GM23338 (cell line): Measurements from ENCODE around the gene ANXA3. TPM values are rescaled to one million over a fixed set of nuclear protein-coding genes. Genes with fewer than 3 reads are reported as not detected.
A peak's percentile ranks its signal among the peaks of the same experiment; 100 is the strongest.

Experiments used
- ATAC-seq: fragments of 200-7000 bp; cut with Tn5 transposase; 3 replicates; pipeline ENCODE4 v1.9.1; 2020
- DNase-seq: peaks from one replicate; pipeline ENCODE4 v3.0.0-alpha.2; 2015; ENCODE audit warnings: low spot score
- H2AFZ ChIP-seq: fragments of 200-600 bp; sonication (generic); 2 replicates; pipeline ENCODE4 v1.8.0; 2016; ENCODE audit warnings: antibody characterized with exemption, mild to moderate bottlenecking, moderate library complexity
- H3F3A ChIP-seq: fragments of 200-600 bp; sonication (generic); replicated peaks from 2 replicates; pipeline ENCODE4 v1.8.0; 2017; ENCODE audit warnings: antibody characterized with exemption, mixed run types, low read depth
- H3K27ac ChIP-seq: fragments of 200-600 bp; sonication (generic); 2 replicates; pipeline ENCODE4 v1.6.1; 2016; ENCODE audit warnings: low read depth
- H3K27me3 ChIP-seq: fragments of 200-600 bp; sonication (generic); 2 replicates; pipeline ENCODE4 v1.8.0; 2016; ENCODE audit warnings: mild to moderate bottlenecking, mixed run types, moderate library complexity; ENCODE audit not compliant: insufficient read depth
- H3K36me3 ChIP-seq: fragments of 200-600 bp; sonication (generic); 2 replicates; pipeline ENCODE4 v1.8.0; 2016; ENCODE audit warnings: mild to moderate bottlenecking; ENCODE audit not compliant: insufficient read depth
- H3K4me1 ChIP-seq: fragments of 200-600 bp; sonication (generic); 2 replicates; pipeline ENCODE4 v1.8.0; 2016; ENCODE audit warnings: mild to moderate bottlenecking, moderate library complexity; ENCODE audit not compliant: insufficient read depth
- H3K4me2 ChIP-seq: fragments of 200-600 bp; sonication (generic); 2 replicates; pipeline ENCODE4 v1.7.1; 2017; ENCODE audit warnings: mixed run types
- H3K4me3 ChIP-seq: fragments of 200-600 bp; sonication (generic); 2 replicates; pipeline ENCODE4 v1.6.1; 2016; ENCODE audit warnings: mixed run types
- H3K79me2 ChIP-seq: fragments of 200-600 bp; sonication (generic); replicated peaks from 2 replicates; pipeline ENCODE4 v1.8.0; 2017; ENCODE audit warnings: mild to moderate bottlenecking; ENCODE audit not compliant: insufficient read depth
- H3K9me2 ChIP-seq: fragments of 200-600 bp; sonication (generic); 2 replicates; pipeline ENCODE4 v1.8.0; 2017; ENCODE audit not compliant: insufficient read depth
- H4K20me1 ChIP-seq: fragments of 200-600 bp; sonication (generic); replicated peaks from 2 replicates; pipeline ENCODE4 v1.8.0; 2017; ENCODE audit warnings: mild to moderate bottlenecking; ENCODE audit not compliant: insufficient read depth
- H3K27ac Mint-ChIP-seq: 2 replicates; pipeline ENCODE4 v1.8.0; 2020; ENCODE audit warnings: inconsistent platforms, mild to moderate bottlenecking, moderate library complexity, mixed read lengths
- H3K27me3 Mint-ChIP-seq: 3 replicates; pipeline ENCODE4 v1.8.0; 2022; ENCODE audit warnings: low read depth, mild to moderate bottlenecking, moderate library complexity, mixed read lengths, inconsistent platforms; ENCODE audit not compliant: insufficient read depth, poor library complexity
- H3K36me3 Mint-ChIP-seq: 3 replicates; pipeline ENCODE4 v1.8.0; 2021; ENCODE audit warnings: low read depth, mild to moderate bottlenecking, inconsistent platforms, moderate library complexity, mixed read lengths
- H3K4me1 Mint-ChIP-seq: 3 replicates; pipeline ENCODE4 v1.8.0; 2020; ENCODE audit warnings: mild to moderate bottlenecking, inconsistent platforms, mixed read lengths
- H3K4me3 Mint-ChIP-seq: 3 replicates; pipeline ENCODE4 v1.8.0; 2021; ENCODE audit warnings: moderate library complexity, mild to moderate bottlenecking, inconsistent platforms, mixed read lengths
- H3K9me3 Mint-ChIP-seq: 3 replicates; pipeline ENCODE4 v1.8.0; 2020; ENCODE audit warnings: moderate library complexity, mild to moderate bottlenecking, inconsistent platforms, mixed read lengths
- CREB1 ChIP-seq: fragments of 250-450 bp; sonication (Bioruptor Pico); IDR thresholded peaks from 2 replicates; pipeline ENCODE4 v1.5.0; 2020; ENCODE audit warnings: low read depth, mild to moderate bottlenecking, moderate library complexity
- EZH2 ChIP-seq: fragments of 200-600 bp; sonication (generic); IDR thresholded peaks from one replicate; pipeline ENCODE4 v1.8.0; 2017; ENCODE audit warnings: antibody characterized with exemption, mild to moderate bottlenecking, low read depth; ENCODE audit not compliant: unreplicated experiment
- STAT1 ChIP-seq: IDR thresholded peaks from one replicate; pipeline ENCODE4 v1.6.1; 2016; ENCODE audit warnings: antibody characterized with exemption; ENCODE audit not compliant: unreplicated experiment
- polyA plus RNA-seq: library from polyadenylated mRNA; unstranded; fragments of >200 nt; fragmentation: Nextera tagmentation; extraction: Ambion mirVana; gene quantifications from 2 replicates; pipeline ENCODE4 v1.2.1, GENCODE V29; 2016
- total RNA-seq: library from RNA; depleted of rRNA; stranded (reverse); fragments of >200 nt; shearing (Covaris generic); gene quantifications from 2 replicates; pipeline ENCODE4 v1.2.3, GENCODE V29; 2014
- TF ChIP-seq, protein P1 (sequence below), 2 experiments: fragments of 200-600 bp in 1 of 2; sonication (generic) in 1 of 2; conservative IDR thresholded peaks; 2 replicates each; pipeline versions ENCODE4 v1.5.1 to v1.6.1; 2016 to 2017; ENCODE audit warnings: antibody characterized with exemption in 2 of 2, low read depth in 2 of 2, mild to moderate bottlenecking in 2 of 2, moderate library complexity in 1 of 2
- TF ChIP-seq, protein P2 (sequence below): fragments of 250-450 bp; sonication (Bioruptor Pico); IDR thresholded peaks from 2 replicates; pipeline ENCODE4 v1.5.0; 2020; ENCODE audit warnings: mild to moderate bottlenecking, moderate library complexity

The ANXA3 gene
- total and polyA plus RNA-seq, 2 experiments from 2014 or later: 20.3 to 31.5 TPM

DNA sequence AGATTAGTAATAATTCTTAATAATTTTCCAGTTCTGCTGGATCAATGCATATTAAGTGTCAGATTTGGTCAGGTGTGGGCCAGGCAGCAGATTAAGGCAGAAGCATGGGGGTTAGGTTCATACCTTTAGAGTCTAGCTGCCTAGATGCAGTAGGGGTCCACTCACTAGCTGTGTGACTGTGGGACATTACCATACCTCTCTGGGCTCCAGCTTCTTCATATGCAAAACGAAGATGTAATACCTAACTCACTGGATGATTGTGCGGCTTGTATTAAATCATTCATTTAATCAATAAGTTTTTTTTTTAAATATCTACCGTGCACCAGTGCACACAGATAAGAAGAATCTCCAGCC, 1.4 kb downstream of the ANXA3 start:
- Histone ChIP-seq H3K4me1 (peaks cover 20% of the 10 kb centered on the region), H3K4me2 (peak overlapping the region; percentile 30), H3K9me2 (no peaks in the 10 kb centered on the region), H3F3A (no peaks in the 10 kb centered on the region; the same call in 1 of the 2 replicates), H3K27ac (no peak overlapping the region; the same call in 1 of the 2 replicates), H4K20me1 (no peaks in the 10 kb centered on the region), H3K79me2 (no peaks in the 10 kb centered on the region), H3K4me3 (peak overlapping the region; percentile 71), H3K36me3 (no peaks in the 10 kb centered on the region), H2AFZ (no peak overlapping the region), H3K27me3 (peaks cover 46% of the 10 kb centered on the region)
- H3K27me3 Mint-ChIP-seq: peaks cover 27% of the 10 kb centered on the region
- 0 out of 2 replicates have a peak overlapping the region, but pooled peaks have one; percentile 40 for H3K27ac Mint-ChIP-seq
- H3K9me3 Mint-ChIP-seq: peaks cover 6% of the 10 kb centered on the region; the same call in 2 of the 3 replicates
- DNase-seq (no peak), ATAC-seq (peak; percentile 4; the same call in 1 of the 3 replicates)
- H3K36me3 Mint-ChIP-seq: peaks cover 31% of the 10 kb centered on the region; the same call in 2 of the 3 replicates
- H3K4me3 Mint-ChIP-seq: peak overlapping the region; percentile 78
- peaks cover 42% of the 10 kb centered on the region for H3K4me1 Mint-ChIP-seq
- TF ChIP-seq, protein P1, sequence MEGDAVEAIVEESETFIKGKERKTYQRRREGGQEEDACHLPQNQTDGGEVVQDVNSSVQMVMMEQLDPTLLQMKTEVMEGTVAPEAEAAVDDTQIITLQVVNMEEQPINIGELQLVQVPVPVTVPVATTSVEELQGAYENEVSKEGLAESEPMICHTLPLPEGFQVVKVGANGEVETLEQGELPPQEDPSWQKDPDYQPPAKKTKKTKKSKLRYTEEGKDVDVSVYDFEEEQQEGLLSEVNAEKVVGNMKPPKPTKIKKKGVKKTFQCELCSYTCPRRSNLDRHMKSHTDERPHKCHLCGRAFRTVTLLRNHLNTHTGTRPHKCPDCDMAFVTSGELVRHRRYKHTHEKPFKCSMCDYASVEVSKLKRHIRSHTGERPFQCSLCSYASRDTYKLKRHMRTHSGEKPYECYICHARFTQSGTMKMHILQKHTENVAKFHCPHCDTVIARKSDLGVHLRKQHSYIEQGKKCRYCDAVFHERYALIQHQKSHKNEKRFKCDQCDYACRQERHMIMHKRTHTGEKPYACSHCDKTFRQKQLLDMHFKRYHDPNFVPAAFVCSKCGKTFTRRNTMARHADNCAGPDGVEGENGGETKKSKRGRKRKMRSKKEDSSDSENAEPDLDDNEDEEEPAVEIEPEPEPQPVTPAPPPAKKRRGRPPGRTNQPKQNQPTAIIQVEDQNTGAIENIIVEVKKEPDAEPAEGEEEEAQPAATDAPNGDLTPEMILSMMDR (conservative IDR thresholded peaks at IDR 0.05; ENCODE audit: low read depth in 2 of 2): no peak

DNA sequence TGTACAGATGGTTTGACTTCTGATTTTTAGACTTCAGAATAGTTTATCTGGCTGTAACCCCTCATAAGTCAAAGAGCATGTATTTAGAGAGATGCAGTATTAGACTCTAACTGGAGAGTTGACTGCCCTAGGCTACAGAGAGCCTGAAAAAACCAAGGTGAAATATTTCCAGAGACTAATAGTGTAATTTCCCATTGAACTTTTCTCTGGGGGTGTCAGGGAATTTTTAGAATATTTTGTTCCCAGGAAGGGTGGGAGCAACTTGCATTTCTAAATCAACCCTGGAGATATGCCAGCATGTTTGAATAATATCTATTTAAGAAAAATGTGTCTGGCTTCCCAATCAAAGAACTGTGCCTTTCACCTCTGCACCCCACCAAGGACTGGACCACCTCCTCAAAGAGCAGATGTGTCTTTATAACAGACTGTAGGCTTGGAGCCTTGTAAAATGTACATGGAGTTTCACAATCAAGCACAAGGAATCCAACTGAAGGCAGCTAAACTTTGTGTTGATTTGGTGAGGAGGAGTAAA, 2.0 kb downstream of the ANXA3 start:
- H4K20me1 ChIP-seq: no peaks in the 10 kb centered on the region
- no peak overlapping the region for H3K4me3 ChIP-seq
- TF ChIP-seq CREB1 (CRISPR knock-in tag) (no peak), EZH2 (no peak), STAT1 (no peak)
- TF ChIP-seq, protein P2, sequence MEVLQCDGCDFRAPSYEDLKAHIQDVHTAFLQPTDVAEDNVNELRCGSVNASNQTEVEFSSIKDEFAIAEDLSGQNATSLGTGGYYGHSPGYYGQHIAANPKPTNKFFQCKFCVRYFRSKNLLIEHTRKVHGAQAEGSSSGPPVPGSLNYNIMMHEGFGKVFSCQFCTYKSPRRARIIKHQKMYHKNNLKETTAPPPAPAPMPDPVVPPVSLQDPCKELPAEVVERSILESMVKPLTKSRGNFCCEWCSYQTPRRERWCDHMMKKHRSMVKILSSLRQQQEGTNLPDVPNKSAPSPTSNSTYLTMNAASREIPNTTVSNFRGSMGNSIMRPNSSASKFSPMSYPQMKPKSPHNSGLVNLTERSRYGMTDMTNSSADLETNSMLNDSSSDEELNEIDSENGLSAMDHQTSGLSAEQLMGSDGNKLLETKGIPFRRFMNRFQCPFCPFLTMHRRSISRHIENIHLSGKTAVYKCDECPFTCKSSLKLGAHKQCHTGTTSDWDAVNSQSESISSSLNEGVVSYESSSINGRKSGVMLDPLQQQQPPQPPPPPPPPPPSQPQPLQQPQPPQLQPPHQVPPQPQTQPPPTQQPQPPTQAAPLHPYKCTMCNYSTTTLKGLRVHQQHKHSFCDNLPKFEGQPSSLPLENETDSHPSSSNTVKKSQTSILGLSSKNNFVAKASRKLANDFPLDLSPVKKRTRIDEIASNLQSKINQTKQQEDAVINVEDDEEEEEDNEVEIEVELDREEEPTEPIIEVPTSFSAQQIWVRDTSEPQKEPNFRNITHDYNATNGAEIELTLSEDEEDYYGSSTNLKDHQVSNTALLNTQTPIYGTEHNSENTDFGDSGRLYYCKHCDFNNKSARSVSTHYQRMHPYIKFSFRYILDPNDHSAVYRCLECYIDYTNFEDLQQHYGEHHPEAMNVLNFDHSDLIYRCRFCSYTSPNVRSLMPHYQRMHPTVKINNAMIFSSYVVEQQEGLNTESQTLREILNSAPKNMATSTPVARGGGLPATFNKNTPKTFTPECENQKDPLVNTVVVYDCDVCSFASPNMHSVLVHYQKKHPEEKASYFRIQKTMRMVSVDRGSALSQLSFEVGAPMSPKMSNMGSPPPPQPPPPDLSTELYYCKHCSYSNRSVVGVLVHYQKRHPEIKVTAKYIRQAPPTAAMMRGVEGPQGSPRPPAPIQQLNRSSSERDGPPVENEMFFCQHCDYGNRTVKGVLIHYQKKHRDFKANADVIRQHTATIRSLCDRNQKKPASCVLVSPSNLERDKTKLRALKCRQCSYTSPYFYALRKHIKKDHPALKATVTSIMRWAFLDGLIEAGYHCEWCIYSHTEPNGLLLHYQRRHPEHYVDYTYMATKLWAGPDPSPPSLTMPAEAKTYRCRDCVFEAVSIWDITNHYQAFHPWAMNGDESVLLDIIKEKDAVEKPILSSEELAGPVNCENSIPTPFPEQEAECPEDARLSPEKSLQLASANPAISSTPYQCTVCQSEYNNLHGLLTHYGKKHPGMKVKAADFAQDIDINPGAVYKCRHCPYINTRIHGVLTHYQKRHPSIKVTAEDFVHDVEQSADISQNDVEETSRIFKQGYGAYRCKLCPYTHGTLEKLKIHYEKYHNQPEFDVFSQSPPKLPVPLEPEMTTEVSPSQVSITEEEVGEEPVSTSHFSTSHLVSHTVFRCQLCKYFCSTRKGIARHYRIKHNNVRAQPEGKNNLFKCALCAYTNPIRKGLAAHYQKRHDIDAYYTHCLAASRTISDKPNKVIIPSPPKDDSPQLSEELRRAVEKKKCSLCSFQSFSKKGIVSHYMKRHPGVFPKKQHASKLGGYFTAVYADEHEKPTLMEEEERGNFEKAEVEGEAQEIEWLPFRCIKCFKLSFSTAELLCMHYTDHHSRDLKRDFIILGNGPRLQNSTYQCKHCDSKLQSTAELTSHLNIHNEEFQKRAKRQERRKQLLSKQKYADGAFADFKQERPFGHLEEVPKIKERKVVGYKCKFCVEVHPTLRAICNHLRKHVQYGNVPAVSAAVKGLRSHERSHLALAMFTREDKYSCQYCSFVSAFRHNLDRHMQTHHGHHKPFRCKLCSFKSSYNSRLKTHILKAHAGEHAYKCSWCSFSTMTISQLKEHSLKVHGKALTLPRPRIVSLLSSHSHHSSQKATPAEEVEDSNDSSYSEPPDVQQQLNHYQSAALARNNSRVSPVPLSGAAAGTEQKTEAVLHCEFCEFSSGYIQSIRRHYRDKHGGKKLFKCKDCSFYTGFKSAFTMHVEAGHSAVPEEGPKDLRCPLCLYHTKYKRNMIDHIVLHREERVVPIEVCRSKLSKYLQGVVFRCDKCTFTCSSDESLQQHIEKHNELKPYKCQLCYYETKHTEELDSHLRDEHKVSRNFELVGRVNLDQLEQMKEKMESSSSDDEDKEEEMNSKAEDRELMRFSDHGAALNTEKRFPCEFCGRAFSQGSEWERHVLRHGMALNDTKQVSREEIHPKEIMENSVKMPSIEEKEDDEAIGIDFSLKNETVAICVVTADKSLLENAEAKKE (CRISPR knock-in tag): no peak
- H3K27ac Mint-ChIP-seq: no peak overlapping the region
- H3K4me3 Mint-ChIP-seq: peak overlapping the region; percentile 24; the same call in 1 of the 3 replicates
- H3K27me3 ChIP-seq: peaks cover 46% of the 10 kb centered on the region
- no peaks in the 10 kb centered on the region for H3K79me2 ChIP-seq
- H2AFZ ChIP-seq: no peak overlapping the region
- peaks cover 28% of the 10 kb centered on the region; the same call in 2 of the 3 replicates for H3K36me3 Mint-ChIP-seq
- ATAC-seq (no peak), DNase-seq (no peak)
- H3F3A ChIP-seq: no peaks in the 10 kb centered on the region; the same call in 1 of the 2 replicates
- H3K9me3 Mint-ChIP-seq: peaks cover 3% of the 10 kb centered on the region; the same call in 2 of the 3 replicates
- no peaks in the 10 kb centered on the region for H3K9me2 ChIP-seq
- peak overlapping the region; percentile 30; the same call in 1 of the 2 replicates for H3K4me2 ChIP-seq
- H3K27me3 Mint-ChIP-seq: peaks cover 27% of the 10 kb centered on the region
- no peaks in the 10 kb centered on the region for H3K36me3 ChIP-seq
- peaks cover 20% of the 10 kb centered on the region for H3K4me1 ChIP-seq
- peaks cover 42% of the 10 kb centered on the region for H3K4me1 Mint-ChIP-seq
- no peak overlapping the region for H3K27ac ChIP-seq
